Endothelial cell of umbilical vein (primary cell): ENCODE measurements around the gene CSNK1A1. TPM values are rescaled to one million over a fixed set of nuclear protein-coding genes. Genes with fewer than 3 reads are reported as not detected.

Experiments
- BruUV-seq: library from RNA; stranded (reverse); fragments of 400-500 nt; replicated peaks from 2 replicates; lab custom pipeline; 2021; lab: Mats Ljungman, UMichigan
- CTCF ChIA-PET: fragments of 300-600, 350-600 bp; sonication (Branson Sonifier 250); formaldehyde crosslinking; loops from one replicate; lab custom pipeline; 2021; ENCODE audit warnings: antibody characterized with exemption, inconsistent platforms; lab: Charles Lee
- POLR2A ChIA-PET: fragments of 300-600, 350-600 bp; sonication (Branson Sonifier 250); formaldehyde crosslinking; loops from one replicate; lab custom pipeline; 2021; ENCODE audit warnings: antibody characterized with exemption, inconsistent platforms; lab: Charles Lee
- DNase-seq: peaks from one replicate; pipeline ENCODE4 v3.0.0-alpha.2; 2011; ENCODE audit warnings: low read depth, low spot score
- FAIRE-seq: peaks from 2 replicates; lab custom pipeline; 2011; peaks lifted over from hg19 to GRCh38; lab: Jason Lieb, UNC
- H2AFZ ChIP-seq: 2 replicates; pipeline ENCODE4 v1.6.0; 2012; ENCODE audit warnings: low read depth, low read length, control low read depth, inconsistent platforms
- H3K27ac ChIP-seq: 2 replicates; pipeline ENCODE4 v1.5.1; 2011; ENCODE audit warnings: low read depth, mild to moderate bottlenecking, control low read depth, low read length, moderate library complexity; ENCODE audit not compliant: insufficient read depth
- H3K27me3 ChIP-seq, 2 experiments: 2 replicates each; pipeline versions ENCODE4 v1.6.0 to v1.6.1; 2011; ENCODE audit warnings: low read length in 2 of 2, mixed read lengths in 1 of 2; ENCODE audit not compliant: control insufficient read depth in 2 of 2, insufficient read depth in 2 of 2
- H3K36me3 ChIP-seq, 2 experiments: 2 replicates in 1 of 2; 3 replicates in 1 of 2; pipeline ENCODE4 v1.5.1; 2011; ENCODE audit warnings: low read length in 2 of 2, mild to moderate bottlenecking in 1 of 2, moderate library complexity in 1 of 2; ENCODE audit not compliant: control insufficient read depth in 2 of 2, insufficient read depth in 2 of 2; ENCODE audit errors: extremely low read depth in 1 of 2
- H3K4me1 ChIP-seq: 3 replicates; pipeline ENCODE4 v1.5.1; 2011; ENCODE audit warnings: mild to moderate bottlenecking, low read length; ENCODE audit not compliant: control insufficient read depth, insufficient read depth; ENCODE audit errors: extremely low read depth
- H3K4me2 ChIP-seq: 2 replicates; pipeline ENCODE4 v1.6.1; 2011; ENCODE audit warnings: low read length, control low read depth, mixed read lengths; ENCODE audit not compliant: insufficient read depth
- H3K4me3 ChIP-seq, 3 experiments: fragments of 200-600 bp in 1 of 3; sonication (generic), shearing (Covaris generic) in 1 of 3; replicated peaks in 1 of 3; 2 replicates each; pipeline ENCODE4 v1.5.1; 2011 to 2016; ENCODE audit warnings: control low read depth in 3 of 3, low read length in 3 of 3, mild to moderate bottlenecking in 2 of 3, inconsistent platforms in 1 of 3, low read depth in 1 of 3, moderate library complexity in 1 of 3; ENCODE audit not compliant: insufficient read depth in 1 of 3
- H3K79me2 ChIP-seq: 2 replicates; pipeline ENCODE4 v1.6.0; 2012; ENCODE audit warnings: low read length, inconsistent platforms; ENCODE audit not compliant: control insufficient read depth, insufficient read depth
- H3K9ac ChIP-seq: replicated peaks from 2 replicates; pipeline ENCODE3; 2011; ENCODE audit warnings: low read length, control low read depth; ENCODE audit not compliant: insufficient read depth; ENCODE audit errors: extremely low read depth
- H3K9me1 ChIP-seq: replicated peaks from 3 replicates; pipeline ENCODE4 v1.6.0; 2011; ENCODE audit warnings: mild to moderate bottlenecking, low read length; ENCODE audit not compliant: control insufficient read depth, insufficient read depth; ENCODE audit errors: extremely low read depth
- H3K9me3 ChIP-seq: replicated peaks from 2 replicates; pipeline ENCODE4 v1.5.1; 2012; ENCODE audit warnings: low read length, inconsistent platforms; ENCODE audit not compliant: control insufficient read depth, insufficient read depth
- H4K20me1 ChIP-seq: replicated peaks from 2 replicates; pipeline ENCODE3; 2011; ENCODE audit warnings: mild to moderate bottlenecking, low read length; ENCODE audit not compliant: control insufficient read depth, insufficient read depth; ENCODE audit errors: extremely low read depth
- EZH2 ChIP-seq: IDR thresholded peaks from 2 replicates; pipeline ENCODE4 v1.6.1; 2012; ENCODE audit warnings: borderline replicate concordance, low read depth, mild to moderate bottlenecking, moderate library complexity, low read length, inconsistent platforms; ENCODE audit not compliant: severe bottlenecking
- FOS ChIP-seq: IDR thresholded peaks from 2 replicates; pipeline ENCODE4 v1.6.1; 2011; ENCODE audit warnings: mild to moderate bottlenecking, low read length, moderate library complexity, borderline replicate concordance; ENCODE audit not compliant: insufficient read depth
- GATA2 ChIP-seq: IDR thresholded peaks from 2 replicates; pipeline ENCODE4 v1.7.0; 2011; ENCODE audit warnings: low read depth, mild to moderate bottlenecking, moderate library complexity, mixed read lengths, low read length; ENCODE audit not compliant: insufficient read length, insufficient read depth
- POLR2A ChIP-seq: IDR thresholded peaks from 2 replicates; pipeline ENCODE4 v1.6.1; 2012; ENCODE audit warnings: low read depth, mild to moderate bottlenecking, control low read depth, low read length
- POLR2AphosphoS5 ChIP-seq: IDR thresholded peaks from 2 replicates; pipeline ENCODE4 v1.6.1; 2012; ENCODE audit warnings: low read depth, mild to moderate bottlenecking, control low read depth, low read length, moderate library complexity; ENCODE audit not compliant: insufficient read depth
- dilution Hi-C: fragments of 300-500 bp; cut with MboI; formaldehyde crosslinking; loops from one replicate; pipeline ENCODE4 v1.15.0; 2019; ENCODE audit warnings: low sequenced_read_pairs; ENCODE audit not compliant: extremely low pct_ligation_motif_present
- intact Hi-C: fragments of 100-400 bp; cut with micrococcal nuclease; formaldehyde crosslinking; loops from one replicate; pipeline ENCODE4 v1.10.0; 2022
- polyA plus RNA-seq, 4 experiments: library from polyadenylated mRNA; depleted of rRNA in 3 of 4; stranded (reverse) in 3 of 4; unstranded in 1 of 4; fragments of >200 nt; gene quantifications; 2 replicates each; pipeline versions ENCODE4 v1.2.1 to v1.2.3, GENCODE V29; 2011 to 2012; ENCODE audit warnings: missing spikeins in 1 of 4
- total RNA-seq: library from RNA; stranded (reverse); gene quantifications from 2 replicates; pipeline ENCODE4 v1.2.3, GENCODE V29; 2021
- TF ChIP-seq, protein P1 (sequence below): IDR thresholded peaks from 2 replicates; pipeline ENCODE4 v1.6.1; 2011; ENCODE audit not compliant: insufficient read depth, insufficient read length
- TF ChIP-seq, protein P2 (sequence below), 2 donors: IDR thresholded peaks; 1 replicate in 1 of 2; 2 replicates in 1 of 2; pipeline ENCODE4 v1.5.1; 2011; ENCODE audit warnings: low read length in 2 of 2, mild to moderate bottlenecking in 2 of 2, moderate library complexity in 2 of 2, control low read depth in 1 of 2, inconsistent platforms in 1 of 2, low read depth in 1 of 2; ENCODE audit not compliant: insufficient read depth in 1 of 2; ENCODE audit errors: extremely low read depth in 1 of 2

CSNK1A1 gene
- total and polyA plus RNA-seq, 2 donors (not counting 3 experiments of a cell fraction or from before 2014, with no cell fraction given): 74.1 to 253 TPM

- Histone ChIP-seq H2AFZ (no peak overlapping the region), H3K9me1 (no peaks in the 10 kb centered on the region), H3K9ac (no peak overlapping the region), H3K27ac (no peak overlapping the region), H3K9me3 (no peaks in the 10 kb centered on the region), H3K79me2 (no peaks in the 10 kb centered on the region), H3K4me2 (no peak overlapping the region), H4K20me1 (no peaks in the 10 kb centered on the region), H3K4me3 (no peak overlapping the region), H3K36me3 (no peaks in the 10 kb centered on the region), H3K4me1 (peaks cover 8% of the 10 kb centered on the region), H3K27me3 (no peaks in the 10 kb centered on the region)
- dilution Hi-C loops: no loop called here
- no TSS peak for BruUV-seq
- TF ChIP-seq, protein P1, sequence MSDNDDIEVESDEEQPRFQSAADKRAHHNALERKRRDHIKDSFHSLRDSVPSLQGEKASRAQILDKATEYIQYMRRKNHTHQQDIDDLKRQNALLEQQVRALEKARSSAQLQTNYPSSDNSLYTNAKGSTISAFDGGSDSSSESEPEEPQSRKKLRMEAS: no peak
- TF ChIP-seq, protein P2, sequence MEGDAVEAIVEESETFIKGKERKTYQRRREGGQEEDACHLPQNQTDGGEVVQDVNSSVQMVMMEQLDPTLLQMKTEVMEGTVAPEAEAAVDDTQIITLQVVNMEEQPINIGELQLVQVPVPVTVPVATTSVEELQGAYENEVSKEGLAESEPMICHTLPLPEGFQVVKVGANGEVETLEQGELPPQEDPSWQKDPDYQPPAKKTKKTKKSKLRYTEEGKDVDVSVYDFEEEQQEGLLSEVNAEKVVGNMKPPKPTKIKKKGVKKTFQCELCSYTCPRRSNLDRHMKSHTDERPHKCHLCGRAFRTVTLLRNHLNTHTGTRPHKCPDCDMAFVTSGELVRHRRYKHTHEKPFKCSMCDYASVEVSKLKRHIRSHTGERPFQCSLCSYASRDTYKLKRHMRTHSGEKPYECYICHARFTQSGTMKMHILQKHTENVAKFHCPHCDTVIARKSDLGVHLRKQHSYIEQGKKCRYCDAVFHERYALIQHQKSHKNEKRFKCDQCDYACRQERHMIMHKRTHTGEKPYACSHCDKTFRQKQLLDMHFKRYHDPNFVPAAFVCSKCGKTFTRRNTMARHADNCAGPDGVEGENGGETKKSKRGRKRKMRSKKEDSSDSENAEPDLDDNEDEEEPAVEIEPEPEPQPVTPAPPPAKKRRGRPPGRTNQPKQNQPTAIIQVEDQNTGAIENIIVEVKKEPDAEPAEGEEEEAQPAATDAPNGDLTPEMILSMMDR (IDR thresholded peaks at IDR 0.05; ENCODE audit: extremely low read depth in 1 of 2, insufficient read depth in 1 of 2, low read depth in 1 of 2, low read length in 2 of 2): no peak
- TF ChIP-seq POLR2AphosphoS5 (no peak), FOS (no peak), GATA2 (no peak), POLR2A (no peak), EZH2 (no peak)
- intact Hi-C loops: no loop called here
- DNase-seq (no peak), FAIRE-seq (no peak)
- ChIA-PET POLR2A (interaction anchor here (0.6 kb wide), 1 partner anchor 40 kb away, joined by 5 read pairs; no protein-coding TSS in a partner anchor), CTCF (interaction anchor here (0.9 to 2.0 kb wide), 5 partner anchors 8 to 33 kb away, joined by 3 to 8 read pairs (median 5); no protein-coding TSS in a partner anchor)
Observed at GRCh38 chr5:149474198-149474597, 77.0 kb downstream of the CSNK1A1 start.
